ENCODE data around the gene TRIM66.

DNA sequence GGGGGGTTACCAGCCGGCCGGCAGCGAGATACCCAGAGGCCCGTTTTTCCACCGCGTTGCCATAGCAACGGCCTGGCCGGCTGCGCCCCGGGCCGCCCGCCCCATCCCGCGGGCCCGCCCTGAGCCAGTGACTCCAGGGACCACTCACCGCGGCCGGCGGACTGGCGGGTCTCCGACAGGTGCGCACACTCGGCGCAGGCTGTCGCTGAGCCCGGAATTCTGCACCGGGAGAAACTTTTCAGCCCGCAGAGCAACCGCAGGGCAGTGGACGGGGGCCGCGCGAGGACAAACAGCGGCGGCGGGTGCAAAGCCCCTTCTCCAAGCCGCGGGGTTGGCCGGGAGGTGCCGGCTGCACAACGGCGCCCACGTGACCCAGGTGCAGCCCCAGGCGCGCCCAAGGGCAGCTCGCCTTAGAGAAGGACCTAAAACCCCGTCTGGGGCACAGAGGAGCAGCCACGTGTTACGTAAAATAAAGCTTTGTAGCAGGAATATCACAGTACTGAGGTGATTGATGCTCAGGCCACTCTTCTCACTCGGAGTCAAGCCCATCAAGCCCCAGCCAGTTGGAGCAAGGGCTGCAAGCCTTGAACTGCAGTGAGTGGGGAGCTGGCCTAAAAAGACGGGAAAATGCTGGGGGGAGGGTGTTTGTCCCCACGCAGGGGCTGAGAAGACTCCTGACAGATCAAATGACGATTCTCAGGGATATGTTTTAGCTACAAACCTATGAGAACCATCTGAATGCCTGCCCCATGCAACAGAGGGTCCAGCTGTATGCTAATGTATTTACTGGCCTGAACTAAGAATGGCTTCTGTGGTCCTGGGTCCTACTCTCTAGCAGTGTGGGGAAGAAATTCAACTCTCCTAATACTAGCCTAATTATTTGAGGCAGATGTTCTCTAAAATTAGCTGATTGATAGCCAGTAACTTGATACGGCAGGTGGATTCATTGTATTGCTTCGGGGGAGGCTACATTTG lies 88.2 kb downstream of the TRIM66 start, which contains the start of gene STK33:
- TF ChIP-seq, protein P1, sequence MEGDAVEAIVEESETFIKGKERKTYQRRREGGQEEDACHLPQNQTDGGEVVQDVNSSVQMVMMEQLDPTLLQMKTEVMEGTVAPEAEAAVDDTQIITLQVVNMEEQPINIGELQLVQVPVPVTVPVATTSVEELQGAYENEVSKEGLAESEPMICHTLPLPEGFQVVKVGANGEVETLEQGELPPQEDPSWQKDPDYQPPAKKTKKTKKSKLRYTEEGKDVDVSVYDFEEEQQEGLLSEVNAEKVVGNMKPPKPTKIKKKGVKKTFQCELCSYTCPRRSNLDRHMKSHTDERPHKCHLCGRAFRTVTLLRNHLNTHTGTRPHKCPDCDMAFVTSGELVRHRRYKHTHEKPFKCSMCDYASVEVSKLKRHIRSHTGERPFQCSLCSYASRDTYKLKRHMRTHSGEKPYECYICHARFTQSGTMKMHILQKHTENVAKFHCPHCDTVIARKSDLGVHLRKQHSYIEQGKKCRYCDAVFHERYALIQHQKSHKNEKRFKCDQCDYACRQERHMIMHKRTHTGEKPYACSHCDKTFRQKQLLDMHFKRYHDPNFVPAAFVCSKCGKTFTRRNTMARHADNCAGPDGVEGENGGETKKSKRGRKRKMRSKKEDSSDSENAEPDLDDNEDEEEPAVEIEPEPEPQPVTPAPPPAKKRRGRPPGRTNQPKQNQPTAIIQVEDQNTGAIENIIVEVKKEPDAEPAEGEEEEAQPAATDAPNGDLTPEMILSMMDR (IDR thresholded peaks at IDR 0.05): no peak
- TF ChIP-seq POLR2AphosphoS5 (IDR thresholded peaks at IDR 0.05): no peak
